ENCODE measurements around the gene MAP2.

DNA sequence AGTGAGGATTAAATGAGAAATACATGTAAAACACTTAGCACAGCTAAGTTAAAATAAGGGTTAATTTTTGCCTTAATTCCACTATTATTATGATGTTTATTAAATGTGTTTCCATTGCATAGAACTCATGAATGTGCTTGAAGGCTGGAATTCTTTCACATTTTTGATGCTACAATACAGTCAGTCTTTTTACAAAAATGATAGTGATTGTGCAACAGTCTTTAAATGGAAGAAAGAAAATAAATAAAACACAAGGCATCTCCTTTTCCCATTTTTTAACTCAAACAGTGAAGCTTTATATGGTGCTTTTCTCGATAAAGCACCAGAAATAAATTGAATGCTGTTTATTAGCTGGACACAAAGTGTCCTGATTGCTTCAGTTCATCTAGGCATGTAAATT is 123.9 kb downstream of the MAP2 start:
- no peak for TF ChIP-seq CTCF (IDR thresholded peaks at IDR 0.05)
- no peak for TF ChIP-seq POLR2A (IDR thresholded peaks at IDR 0.05)
